ENCODE measurements around the gene ABCA9.
"Not testable (repeated sequence)": the region's sequence is repeated elsewhere in the genome, so short reads cannot be mapped to it uniquely, and the experiment has no call there.

The ABCA9 gene

GRCh38 chr17:69042308-69042707, 18.4 kb downstream of the ABCA9 start:
- no peak for DNase-seq

- no peak for DNase-seq
Measured at GRCh38 chr17:69031839-69032238, 28.9 kb downstream of the ABCA9 start.

GRCh38 chr17:69030169-69030568, 30.6 kb downstream of the ABCA9 start:
- no peak for DNase-seq

- no peak for DNase-seq
Measured at GRCh38 chr17:69018687-69019086, 42.0 kb downstream of the ABCA9 start.

GRCh38 chr17:69018022-69018615, 42.6 kb downstream of the ABCA9 start:
- no peak for DNase-seq

GRCh38 chr17:69015631-69016030, 45.1 kb downstream of the ABCA9 start:
- DNase-seq: no peak

- no peak for DNase-seq
Measured at GRCh38 chr17:69012895-69013805, 47.6 kb downstream of the ABCA9 start.

- no peak for DNase-seq
Measured at GRCh38 chr17:69009930-69010329, 50.8 kb downstream of the ABCA9 start.

GRCh38 chr17:69004759-69005158, 56.0 kb downstream of the ABCA9 start:
- not testable (repeated sequence) for DNase-seq

GRCh38 chr17:68999743-69000142, 61.0 kb downstream of the ABCA9 start:
- DNase-seq: not testable (repeated sequence)

- no peak for DNase-seq
Measured at GRCh38 chr17:68993112-68993511, 67.6 kb downstream of the ABCA9 start.

GRCh38 chr17:68987966-68988365, 72.8 kb downstream of the ABCA9 start:
- DNase-seq: no peak

GRCh38 chr17:68981288-68981687, 79.4 kb downstream of the ABCA9 start:
- DNase-seq: no peak

- no peak for DNase-seq
Measured at GRCh38 chr17:68973098-68973846, 87.5 kb downstream of the ABCA9 start.

- peak; percentile 9 for DNase-seq
Measured at GRCh38 chr17:68972119-68972704, 88.5 kb downstream of the ABCA9 start.

- DNase-seq: no peak
Measured at GRCh38 chr17:68969101-68969500, 91.6 kb downstream of the ABCA9 start.

- no peak for DNase-seq
Measured at GRCh38 chr17:68963958-68964357, 96.8 kb downstream of the ABCA9 start.

GRCh38 chr17:68961214-68961882, 99.4 kb downstream of the ABCA9 start:
- no peak for DNase-seq

- DNase-seq: not testable (repeated sequence)
Measured at GRCh38 chr17:68959117-68959516, 101.6 kb downstream of the ABCA9 start.

- DNase-seq: no peak
Measured at GRCh38 chr17:68957944-68958343, 102.8 kb downstream of the ABCA9 start.

GRCh38 chr17:68955181-68955841, 105.4 kb downstream of the ABCA9 start, which contains the start of gene ABCA8:
Gene ABCA8, minus strand, starts transcription at chr17:68955392. Its CDS starts 13,358 bp downstream, at chr17:68942034.
- no peak for DNase-seq

Data from retina (tissue), 1 donor.